ENCODE results near the gene DPP7.

GRCh38 chr9:137163805-137164204, 49.3 kb upstream of the DPP7 start:
- TF ChIP-seq CTCF (IDR thresholded peaks at IDR 0.05; ENCODE audit: insufficient read depth, low read length), result no peak
- TF ChIP-seq POLR2AphosphoS5 (IDR thresholded peaks at IDR 0.05; ENCODE audit: low read depth), result no peak

Data from HL-60 (cell line).